ENCODE measurements around the gene ZNF783. TPM values are rescaled to one million over a fixed set of nuclear protein-coding genes. Genes with fewer than 3 reads are reported as not detected.
A peak's percentile ranks its signal among the peaks of the same experiment; 100 is the strongest.

The ZNF783 gene
- total and polyA plus RNA-seq, 9 of the 15 experiments (the other 6 are each of a cell fraction or from before 2014, with no cell fraction given): 0.66 to 11.2 (median 5.4) TPM

GRCh38 chr7:149261829-149262617 is at the start of gene ZNF783 (continued):
- no peak for TF ChIP-seq NCOA6 (IDR thresholded peaks at IDR 0.05)
- peak; percentile 28 to 40; a peak in 3 of 4 replicates for TF ChIP-seq RAD21 (CRISPR knock-in tag; conservative IDR thresholded peaks at IDR 0.05 in 1 of 2, IDR thresholded peaks at IDR 0.05 in 1 of 2)
- TF ChIP-seq ATF2 (CRISPR knock-in tag; IDR thresholded peaks at IDR 0.05): no peak
- peak; percentile 29; the same call in 1 of the 2 replicates for TF ChIP-seq ZNF384 (IDR thresholded peaks at IDR 0.05; ENCODE audit: low read depth, low read length)
- no peak for TF ChIP-seq ELF4 (CRISPR knock-in tag; IDR thresholded peaks at IDR 0.05)
- TF ChIP-seq SRSF3 (IDR thresholded peaks at IDR 0.05; ENCODE audit: insufficient read depth, low read length): no peak
- no peak for TF ChIP-seq ZNF561 (CRISPR knock-in tag; conservative IDR thresholded peaks at IDR 0.05)
- TF ChIP-seq IFI16 (CRISPR knock-in tag; IDR thresholded peaks at IDR 0.05): no peak
- no peak for TF ChIP-seq NR1H2 (CRISPR knock-in tag; IDR thresholded peaks at IDR 0.05)
- no peak for TF ChIP-seq NR2F6 (CRISPR knock-in tag; IDR thresholded peaks at IDR 0.05)
- TF ChIP-seq EGR1 (conservative IDR thresholded peaks at IDR 0.05): 0 out of 2 replicates have a peak, but pooled peaks have one; percentile 0
- no peak for TF ChIP-seq SNAPC5 (CRISPR knock-in tag; IDR thresholded peaks at IDR 0.05)
- no peak for TF ChIP-seq TCFL5 (CRISPR knock-in tag; conservative IDR thresholded peaks at IDR 0.05)
- TF ChIP-seq ZNF589 (CRISPR knock-in tag; IDR thresholded peaks at IDR 0.05; ENCODE audit: low read depth): no peak
- TF ChIP-seq L3MBTL2 (IDR thresholded peaks at IDR 0.05): peak; percentile 99
- no peak for TF ChIP-seq ZMIZ1 (IDR thresholded peaks at IDR 0.05; ENCODE audit: low read depth in 2 of 2, low read length in 2 of 2)
- no peak for TF ChIP-seq PML (IDR thresholded peaks at IDR 0.05; ENCODE audit: low read length)
- TF ChIP-seq POLR3A (IDR thresholded peaks at IDR 0.05; ENCODE audit: borderline replicate concordance, extremely low read depth, insufficient read depth, insufficient read length): no peak
- no peak for TF ChIP-seq NFXL1 (CRISPR knock-in tag; IDR thresholded peaks at IDR 0.05)
- TF ChIP-seq NELFE (IDR thresholded peaks at IDR 0.05; ENCODE audit: insufficient read depth, insufficient read length): no peak
- TF ChIP-seq ZNF830 (CRISPR knock-in tag; IDR thresholded peaks at IDR 0.05): no peak
- no peak for TF ChIP-seq FOSL1 (tag; conservative IDR thresholded peaks at IDR 0.05)
- TF ChIP-seq THRAP3 (IDR thresholded peaks at IDR 0.05; ENCODE audit: borderline replicate concordance): no peak
- peak; percentile 79 for TF ChIP-seq KAT7 (CRISPR knock-in tag; IDR thresholded peaks at IDR 0.05; ENCODE audit: borderline replicate concordance)
